ENCODE measurements around the gene LIN28B.

Gene LIN28B

DNA sequence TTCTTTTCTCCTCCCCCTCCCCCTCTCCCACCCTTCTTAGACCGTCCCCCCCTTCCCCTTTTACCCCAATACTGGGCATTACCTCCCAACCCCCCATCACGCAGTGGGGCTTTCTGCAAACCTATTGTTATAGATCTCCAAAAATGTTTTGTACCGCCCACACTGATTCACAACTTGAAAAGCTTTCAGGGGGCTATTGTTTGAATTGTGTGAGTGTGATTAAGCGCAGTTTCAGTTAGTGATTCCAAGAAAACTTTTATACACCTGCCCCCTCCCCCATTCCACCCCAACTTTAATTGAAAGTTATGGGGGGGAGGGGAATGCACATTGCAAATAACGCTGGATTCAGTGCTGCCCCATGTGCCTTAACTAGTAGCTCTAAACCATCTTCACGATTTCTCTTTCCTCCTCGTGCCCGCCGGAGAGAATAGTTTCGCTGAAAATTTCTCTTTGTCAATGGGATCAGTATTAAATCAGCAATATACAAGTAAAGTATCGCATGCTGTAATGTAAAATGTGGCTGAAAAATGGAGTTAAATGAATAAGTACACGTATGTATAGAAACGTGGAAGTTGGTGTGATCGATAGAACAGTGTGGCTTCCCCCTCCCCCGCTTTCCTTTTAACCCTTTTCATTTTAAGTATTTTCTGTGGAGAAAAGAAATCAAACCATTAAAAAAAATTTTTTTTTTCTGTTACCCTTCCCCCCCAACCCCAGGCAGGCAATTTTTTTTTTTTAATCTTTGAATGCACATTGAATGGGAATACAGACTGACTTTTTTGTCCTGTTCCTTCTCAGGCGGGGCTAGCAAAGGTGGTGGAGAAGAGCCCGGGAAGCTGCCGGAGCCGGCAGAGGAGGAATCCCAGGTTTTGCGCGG is 632 bp downstream of the LIN28B start (continued):
- TF ChIP-seq PRDM10 (tag by site-specific recombination; IDR thresholded peaks at IDR 0.05) (peak; percentile 27; the same call in 1 of the 2 replicates), REPIN1 (tag by site-specific recombination; IDR thresholded peaks at IDR 0.05; ENCODE audit: low read depth) (no peak), ZNF830 (tag by site-specific recombination; IDR thresholded peaks at IDR 0.05; ENCODE audit: low read depth) (no peak), GLIS2 (tag by site-specific recombination; IDR thresholded peaks at IDR 0.05) (peak; percentile 29; the same call in 1 of the 2 replicates), ZNF398 (tag by site-specific recombination; IDR thresholded peaks at IDR 0.05) (peak; percentile 72; the same call in 1 of the 2 replicates), PATZ1 (tag by site-specific recombination; IDR thresholded peaks at IDR 0.05) (peak; percentile 28), ZNF18 (tag by site-specific recombination; IDR thresholded peaks at IDR 0.05) (peak; percentile 78; the same call in 1 of the 2 replicates), ZNF426 (tag by site-specific recombination; IDR thresholded peaks at IDR 0.05) (no peak), ZSCAN30 (tag by site-specific recombination; IDR thresholded peaks at IDR 0.05) (peak; percentile 17; the same call in 1 of the 2 replicates), ZNF433 (tag by site-specific recombination; IDR thresholded peaks at IDR 0.05; ENCODE audit: low read depth) (no peak), ZNF530 (tag by site-specific recombination; IDR thresholded peaks at IDR 0.05; ENCODE audit: low read depth) (no peak), ZBTB17 (tag by site-specific recombination; IDR thresholded peaks at IDR 0.05) (peak; percentile 40), ZBTB8A (tag by site-specific recombination; IDR thresholded peaks at IDR 0.05) (0 out of 2 replicates have a peak, but pooled peaks have one; percentile 0)
- TF ChIP-seq, protein P1, sequence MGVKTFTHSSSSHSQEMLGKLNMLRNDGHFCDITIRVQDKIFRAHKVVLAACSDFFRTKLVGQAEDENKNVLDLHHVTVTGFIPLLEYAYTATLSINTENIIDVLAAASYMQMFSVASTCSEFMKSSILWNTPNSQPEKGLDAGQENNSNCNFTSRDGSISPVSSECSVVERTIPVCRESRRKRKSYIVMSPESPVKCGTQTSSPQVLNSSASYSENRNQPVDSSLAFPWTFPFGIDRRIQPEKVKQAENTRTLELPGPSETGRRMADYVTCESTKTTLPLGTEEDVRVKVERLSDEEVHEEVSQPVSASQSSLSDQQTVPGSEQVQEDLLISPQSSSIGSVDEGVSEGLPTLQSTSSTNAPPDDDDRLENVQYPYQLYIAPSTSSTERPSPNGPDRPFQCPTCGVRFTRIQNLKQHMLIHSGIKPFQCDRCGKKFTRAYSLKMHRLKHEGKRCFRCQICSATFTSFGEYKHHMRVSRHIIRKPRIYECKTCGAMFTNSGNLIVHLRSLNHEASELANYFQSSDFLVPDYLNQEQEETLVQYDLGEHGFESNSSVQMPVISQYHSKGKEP (tag by site-specific recombination; IDR thresholded peaks at IDR 0.05), result peak; percentile 61

Measured in HEK293 (cell line).